GM19238 (cell line): Measurements from ENCODE around the gene C2orf81.
"Not testable (repeated sequence)": the region's sequence is repeated elsewhere in the genome, so short reads cannot be mapped to it uniquely, and the experiment has no call there.

Experiments
- DNase-seq: peaks from one replicate; pipeline ENCODE4 v3.0.0; 2011; ENCODE audit warnings: low spot score; ENCODE audit not compliant: insufficient read length

The C2orf81 gene

GRCh38 chr2:74442483-74443297, 21.3 kb upstream of the C2orf81 start:
- not testable (repeated sequence) for DNase-seq

DNA sequence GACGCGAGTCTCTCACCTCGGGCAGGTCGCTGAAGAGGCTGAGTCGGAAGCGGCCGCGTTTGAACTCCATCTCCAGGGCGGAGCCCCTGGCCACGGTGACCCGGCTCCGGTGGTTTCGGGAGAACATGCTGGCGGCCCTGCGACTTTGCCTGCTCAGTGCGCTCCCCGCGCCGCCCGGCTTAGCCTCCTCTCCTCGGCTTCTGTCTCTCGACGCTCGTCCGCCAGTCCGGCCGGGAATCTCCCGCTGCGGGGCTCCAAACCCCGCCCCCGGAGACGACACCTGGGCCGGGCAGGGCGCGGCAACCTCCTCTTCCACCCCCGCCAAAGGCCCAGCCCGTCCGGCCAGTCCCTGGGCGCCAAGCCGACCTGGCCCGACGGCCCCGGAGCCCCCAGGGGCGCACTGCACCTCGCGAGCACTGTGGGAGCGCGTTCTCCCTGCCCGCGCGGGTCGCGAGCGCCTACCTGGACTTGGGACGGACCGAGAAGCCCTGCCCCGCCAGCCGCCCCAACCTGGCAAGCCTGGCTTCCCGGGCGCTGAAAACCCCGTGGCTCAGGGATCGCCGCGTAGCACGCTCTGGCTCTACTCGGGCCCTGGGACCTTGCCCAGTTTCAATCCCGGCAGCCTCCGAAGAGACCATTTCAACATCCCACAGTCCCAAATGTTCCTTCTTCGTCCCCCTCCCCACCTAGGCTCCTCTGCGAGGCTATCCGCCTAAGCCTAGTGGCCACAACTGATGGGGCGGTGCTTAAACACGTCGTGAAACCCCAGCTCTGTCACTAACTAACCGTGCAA, 20.5 kb upstream of the C2orf81 start, which contains the start of gene RTKN:
RTKN (minus strand) TSS at position 248 of the 793 bp plus-strand sequence; CDS start at position 127, 121 bp downstream.
- DNase-seq: peak; percentile 53

- DNase-seq: no peak
Observed at GRCh38 chr2:74441170-74441689, 19.8 kb upstream of the C2orf81 start.

DNA sequence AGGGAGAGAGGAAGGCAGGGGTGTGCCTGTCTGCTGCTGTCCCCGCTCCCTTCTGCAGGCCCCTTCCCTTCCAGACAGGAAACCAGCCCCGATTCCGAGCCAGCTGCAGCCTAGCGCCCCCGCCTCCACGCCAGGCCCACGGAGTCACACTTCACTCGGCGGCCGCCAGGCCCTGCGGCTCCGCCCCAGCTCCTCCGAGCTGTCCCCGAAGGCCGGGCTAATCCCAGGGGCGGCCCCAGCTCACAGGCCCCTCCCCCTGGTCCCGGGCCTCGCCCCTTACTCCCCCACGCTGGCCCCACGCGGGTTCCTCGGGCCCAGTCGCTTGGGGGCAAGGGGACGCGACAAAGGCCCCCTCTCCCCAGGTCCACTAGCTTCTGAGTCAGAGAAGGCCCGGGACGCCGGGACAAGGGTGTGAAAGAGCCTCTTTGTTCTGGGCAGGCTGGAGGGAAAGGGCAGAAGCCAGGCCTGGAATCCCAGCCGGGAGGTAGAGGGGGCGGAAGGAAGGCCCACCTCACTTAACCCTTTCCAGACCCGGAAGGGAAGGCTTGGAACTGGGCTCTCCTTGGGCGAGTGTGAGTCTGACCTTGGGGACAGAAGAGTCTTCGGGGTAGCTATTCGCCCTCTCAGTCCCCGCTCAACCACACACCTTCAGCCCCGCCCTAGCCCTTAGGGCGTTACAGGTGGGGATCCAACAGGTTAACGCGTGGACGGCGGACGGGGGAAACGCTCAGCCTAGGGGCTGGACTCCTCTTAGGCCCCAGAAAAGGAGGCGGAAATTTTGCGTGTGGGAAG, 19.2 kb upstream of the C2orf81 start:
- peak; percentile 99 for DNase-seq

- DNase-seq: no peak
Observed at GRCh38 chr2:74439803-74440377, 18.5 kb upstream of the C2orf81 start.

GRCh38 chr2:74439373-74439772, 18.0 kb upstream of the C2orf81 start:
- no peak for DNase-seq

DNA sequence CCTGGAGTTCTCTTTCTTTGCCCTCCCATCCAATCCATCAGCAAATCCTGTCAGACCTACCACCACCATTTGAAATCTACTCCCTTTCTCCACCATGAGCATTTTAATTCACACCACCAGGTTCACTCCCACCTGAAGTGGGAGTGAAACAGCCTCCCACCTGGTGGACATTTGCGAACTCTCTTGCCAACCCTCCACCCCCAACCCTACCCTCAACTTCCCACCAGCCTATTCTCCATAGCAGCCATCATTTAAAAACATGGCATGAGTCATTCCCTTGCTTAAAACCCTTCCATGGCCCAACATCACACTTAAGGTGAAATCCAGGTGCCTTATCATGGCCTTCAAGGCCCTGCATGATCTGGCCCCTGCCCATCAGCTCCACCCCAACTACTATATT, 16.8 kb upstream of the C2orf81 start:
- no peak for DNase-seq

DNA sequence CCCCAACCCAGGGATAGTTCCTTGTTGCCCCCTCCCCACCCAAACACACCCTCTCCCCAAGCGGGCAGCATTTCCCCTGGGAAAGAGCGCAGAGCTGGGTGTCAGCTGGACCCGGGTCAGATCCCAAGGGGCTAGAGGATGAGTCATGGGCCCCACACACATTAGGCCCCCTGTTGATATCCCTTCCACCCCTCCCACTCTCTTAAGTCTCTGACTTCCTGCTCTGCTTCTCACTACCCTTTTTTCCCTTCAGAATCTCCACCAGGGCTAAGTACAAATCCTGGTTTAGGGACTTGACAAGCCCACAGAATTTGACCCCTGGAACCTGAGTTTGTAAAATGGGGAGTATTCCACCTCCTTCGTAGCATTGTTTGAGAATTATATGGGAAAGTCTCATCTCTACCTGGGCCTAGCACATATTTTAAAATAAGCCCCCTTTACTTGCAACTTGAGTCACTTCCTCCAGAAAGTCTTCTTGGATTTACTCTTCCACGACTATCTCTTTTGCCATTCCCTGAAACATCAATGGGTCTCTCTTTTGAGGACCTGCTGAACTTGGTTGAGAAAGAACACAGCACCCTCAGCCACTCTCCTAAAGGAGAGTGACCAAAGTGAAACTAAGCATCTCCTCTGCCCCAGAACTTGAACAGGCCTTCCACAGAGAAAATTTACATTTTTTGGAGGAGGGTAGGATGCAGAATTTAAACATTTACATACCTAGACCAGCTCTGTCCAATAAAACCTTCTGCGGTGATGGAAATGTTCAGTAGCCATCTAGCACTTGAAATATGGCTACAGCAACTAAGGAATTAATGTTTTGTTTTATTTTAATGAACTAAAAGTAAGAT, 15.7 kb upstream of the C2orf81 start:
- DNase-seq: peak; percentile 57

DNA sequence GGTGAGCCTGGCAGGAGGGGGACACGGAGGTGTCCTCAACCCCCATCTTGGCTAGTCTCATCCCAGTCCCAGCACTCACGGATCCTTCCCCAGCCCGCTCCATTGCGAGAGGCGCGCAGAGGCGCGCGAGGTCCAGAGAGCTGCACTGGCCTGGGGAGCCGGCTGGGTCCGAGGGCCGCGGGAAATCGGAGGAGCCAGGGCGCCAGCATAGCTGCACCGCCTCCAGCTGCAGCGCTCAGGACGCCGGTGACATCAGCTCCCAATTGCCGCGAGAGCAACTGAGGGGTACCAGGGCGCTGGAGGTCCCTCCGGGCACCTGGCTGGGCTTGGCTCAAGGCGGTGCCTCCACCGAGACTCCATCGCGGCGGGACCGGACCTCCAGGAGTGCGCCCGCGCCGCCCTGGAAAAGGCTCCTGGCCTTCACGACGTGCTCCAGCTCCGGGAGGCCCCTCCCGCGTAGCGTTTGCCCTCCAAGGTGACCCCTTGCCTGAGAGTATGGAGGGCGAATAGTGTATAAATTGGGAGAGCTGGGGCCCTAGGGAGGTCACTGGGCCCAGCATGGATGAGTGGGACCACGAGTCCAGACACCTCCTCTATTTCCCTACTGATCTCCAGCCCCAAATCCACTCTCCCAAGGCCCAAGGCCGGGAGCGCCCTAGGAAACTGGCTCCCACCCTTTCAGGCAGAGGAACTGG, 14.8 kb upstream of the C2orf81 start:
- no peak for DNase-seq

- no peak for DNase-seq
Observed at GRCh38 chr2:74430502-74430901, 9.1 kb upstream of the C2orf81 start.

DNA sequence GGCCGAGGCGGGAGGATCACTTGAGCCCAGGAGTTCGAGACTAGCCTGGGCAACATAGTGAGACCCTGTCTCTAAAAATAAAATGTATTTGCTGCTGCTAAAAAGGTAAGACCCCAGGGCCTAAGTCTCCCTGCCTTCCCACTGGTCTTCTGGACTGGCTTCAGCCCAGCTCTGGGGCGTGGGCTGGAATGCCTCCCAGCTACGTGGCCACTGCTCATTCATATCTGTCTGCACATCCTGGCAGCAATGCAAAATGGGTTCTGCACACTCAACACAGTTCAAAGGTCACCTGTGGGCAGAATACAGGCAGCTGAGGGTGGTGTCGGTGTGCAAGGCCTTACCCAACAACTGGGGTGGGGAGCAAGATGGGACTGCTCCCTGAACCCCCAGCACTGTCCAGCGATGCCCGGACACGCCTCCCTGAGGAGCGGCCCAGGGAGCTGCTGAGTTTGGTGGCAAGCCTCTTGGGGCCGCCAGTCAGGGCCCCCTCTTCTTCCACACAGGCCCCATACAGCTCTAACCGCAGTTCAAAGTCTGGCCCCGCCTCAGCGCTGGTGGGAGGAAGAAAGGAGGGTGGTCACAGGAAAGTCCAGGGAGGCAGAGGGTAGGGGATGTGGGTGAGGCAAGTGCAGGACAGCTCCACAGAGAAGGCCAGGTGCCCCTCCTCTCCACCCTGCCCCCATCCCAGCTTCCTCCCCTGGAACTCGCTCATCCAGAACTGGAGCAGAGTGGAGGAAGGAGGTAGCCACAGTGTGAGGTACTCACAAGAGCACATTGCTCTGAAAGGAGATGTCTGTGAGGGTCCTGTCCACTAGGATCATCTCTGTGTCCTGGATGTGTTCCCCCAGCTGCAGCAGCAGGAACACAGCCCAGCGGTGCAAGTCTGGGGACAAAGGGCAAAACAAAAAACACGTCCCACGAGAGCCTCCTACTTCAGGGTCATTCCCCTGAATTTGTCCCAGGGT, 8.3 kb upstream of the C2orf81 start:
- no peak for DNase-seq

- no peak for DNase-seq
Observed at GRCh38 chr2:74428675-74429074, 7.3 kb upstream of the C2orf81 start.

DNA sequence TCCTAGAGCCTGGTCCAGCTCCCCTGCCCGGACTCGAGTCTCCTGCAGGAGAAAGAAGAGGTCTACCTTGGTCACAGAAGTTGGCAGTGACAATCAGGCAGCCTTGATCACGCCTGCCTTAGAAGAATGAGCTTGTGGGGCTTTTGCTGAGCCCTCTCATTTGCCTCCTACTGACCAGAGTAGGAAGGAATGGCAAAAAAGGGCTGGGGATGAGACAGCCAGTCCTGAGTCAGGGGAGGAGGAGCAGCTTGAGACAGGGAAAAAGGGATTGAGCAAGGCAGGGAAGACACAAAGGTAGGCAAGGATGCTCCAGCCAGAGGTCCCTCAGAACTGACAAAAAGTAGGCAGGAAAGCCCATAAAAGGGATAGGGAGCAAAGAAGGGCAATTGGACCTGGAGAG, 6.1 kb upstream of the C2orf81 start:
- no peak for DNase-seq

GRCh38 chr2:74426181-74426758, 4.9 kb upstream of the C2orf81 start:
- no peak for DNase-seq

DNA sequence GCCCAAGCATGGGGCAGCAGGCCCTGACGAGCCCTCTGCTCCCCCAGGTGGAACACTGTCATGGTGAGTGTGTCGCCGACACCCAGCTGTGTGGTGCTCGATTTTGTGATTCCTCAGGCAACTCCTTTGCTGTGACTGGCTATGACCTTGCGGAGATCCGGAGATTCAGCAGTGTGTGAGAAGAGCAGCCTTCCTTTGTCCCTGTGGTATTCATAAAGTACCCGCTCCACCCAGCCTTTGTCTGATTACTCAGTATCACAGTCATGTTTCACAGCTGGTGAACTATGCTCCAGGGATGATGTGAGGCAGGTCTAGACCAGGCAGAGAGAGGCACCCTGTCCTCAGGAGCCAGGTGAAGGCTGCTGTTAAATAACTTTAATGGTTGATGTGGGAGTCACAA, 4.1 kb upstream of the C2orf81 start:
- DNase-seq: no peak

DNA sequence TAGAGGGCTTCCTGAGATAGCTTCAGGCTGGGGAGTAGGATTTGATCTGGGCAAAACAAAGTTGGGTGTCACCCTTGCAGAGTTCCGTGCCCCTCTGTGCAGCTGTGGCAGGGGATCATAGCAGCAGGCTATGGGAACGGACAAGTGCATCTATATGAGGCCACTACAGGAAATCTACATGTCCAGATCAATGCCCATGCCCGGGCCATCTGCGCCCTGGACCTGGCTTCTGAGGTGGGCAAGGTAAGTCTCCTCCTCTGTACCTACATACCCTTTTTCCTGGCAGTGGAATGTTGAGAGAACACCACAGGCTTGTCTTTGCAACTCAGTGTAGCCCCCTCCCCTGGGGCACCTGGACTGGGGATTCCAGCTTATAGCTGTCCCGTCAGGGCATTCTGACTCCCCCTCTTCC, 3.6 kb upstream of the C2orf81 start:
- DNase-seq: no peak

GRCh38 chr2:74424139-74424992, 2.9 kb upstream of the C2orf81 start:
- no peak for DNase-seq
